Endothelial cell of umbilical vein (primary cell): ENCODE measurements around the gene CD80. TPM values are rescaled to one million over a fixed set of nuclear protein-coding genes. Genes with fewer than 3 reads are reported as not detected.

Experiments
- BruUV-seq: library from RNA; stranded (reverse); fragments of 400-500 nt; replicated peaks from 2 replicates; lab custom pipeline; 2021; lab: Mats Ljungman, UMichigan
- CTCF ChIA-PET: fragments of 300-600, 350-600 bp; sonication (Branson Sonifier 250); formaldehyde crosslinking; loops from one replicate; lab custom pipeline; 2021; ENCODE audit warnings: antibody characterized with exemption, inconsistent platforms; lab: Charles Lee
- POLR2A ChIA-PET: fragments of 300-600, 350-600 bp; sonication (Branson Sonifier 250); formaldehyde crosslinking; loops from one replicate; lab custom pipeline; 2021; ENCODE audit warnings: antibody characterized with exemption, inconsistent platforms; lab: Charles Lee
- DNase-seq: peaks from one replicate; pipeline ENCODE4 v3.0.0-alpha.2; 2011; ENCODE audit warnings: low read depth, low spot score
- FAIRE-seq: peaks from 2 replicates; lab custom pipeline; 2011; peaks lifted over from hg19 to GRCh38; lab: Jason Lieb, UNC
- H2AFZ ChIP-seq: 2 replicates; pipeline ENCODE4 v1.6.0; 2012; ENCODE audit warnings: low read depth, low read length, control low read depth, inconsistent platforms
- H3K27ac ChIP-seq: 2 replicates; pipeline ENCODE4 v1.5.1; 2011; ENCODE audit warnings: low read depth, mild to moderate bottlenecking, control low read depth, low read length, moderate library complexity; ENCODE audit not compliant: insufficient read depth
- H3K27me3 ChIP-seq, 2 experiments: 2 replicates each; pipeline versions ENCODE4 v1.6.0 to v1.6.1; 2011; ENCODE audit warnings: low read length in 2 of 2, mixed read lengths in 1 of 2; ENCODE audit not compliant: control insufficient read depth in 2 of 2, insufficient read depth in 2 of 2
- H3K36me3 ChIP-seq, 2 experiments: 2 replicates in 1 of 2; 3 replicates in 1 of 2; pipeline ENCODE4 v1.5.1; 2011; ENCODE audit warnings: low read length in 2 of 2, mild to moderate bottlenecking in 1 of 2, moderate library complexity in 1 of 2; ENCODE audit not compliant: control insufficient read depth in 2 of 2, insufficient read depth in 2 of 2; ENCODE audit errors: extremely low read depth in 1 of 2
- H3K4me1 ChIP-seq: 3 replicates; pipeline ENCODE4 v1.5.1; 2011; ENCODE audit warnings: mild to moderate bottlenecking, low read length; ENCODE audit not compliant: control insufficient read depth, insufficient read depth; ENCODE audit errors: extremely low read depth
- H3K4me2 ChIP-seq: 2 replicates; pipeline ENCODE4 v1.6.1; 2011; ENCODE audit warnings: low read length, control low read depth, mixed read lengths; ENCODE audit not compliant: insufficient read depth
- H3K4me3 ChIP-seq, 3 experiments: fragments of 200-600 bp in 1 of 3; sonication (generic), shearing (Covaris generic) in 1 of 3; replicated peaks in 1 of 3; 2 replicates each; pipeline ENCODE4 v1.5.1; 2011 to 2016; ENCODE audit warnings: control low read depth in 3 of 3, low read length in 3 of 3, mild to moderate bottlenecking in 2 of 3, inconsistent platforms in 1 of 3, low read depth in 1 of 3, moderate library complexity in 1 of 3; ENCODE audit not compliant: insufficient read depth in 1 of 3
- H3K79me2 ChIP-seq: 2 replicates; pipeline ENCODE4 v1.6.0; 2012; ENCODE audit warnings: low read length, inconsistent platforms; ENCODE audit not compliant: control insufficient read depth, insufficient read depth
- H3K9ac ChIP-seq: replicated peaks from 2 replicates; pipeline ENCODE3; 2011; ENCODE audit warnings: low read length, control low read depth; ENCODE audit not compliant: insufficient read depth; ENCODE audit errors: extremely low read depth
- H3K9me1 ChIP-seq: replicated peaks from 3 replicates; pipeline ENCODE4 v1.6.0; 2011; ENCODE audit warnings: mild to moderate bottlenecking, low read length; ENCODE audit not compliant: control insufficient read depth, insufficient read depth; ENCODE audit errors: extremely low read depth
- H3K9me3 ChIP-seq: replicated peaks from 2 replicates; pipeline ENCODE4 v1.5.1; 2012; ENCODE audit warnings: low read length, inconsistent platforms; ENCODE audit not compliant: control insufficient read depth, insufficient read depth
- H4K20me1 ChIP-seq: replicated peaks from 2 replicates; pipeline ENCODE3; 2011; ENCODE audit warnings: mild to moderate bottlenecking, low read length; ENCODE audit not compliant: control insufficient read depth, insufficient read depth; ENCODE audit errors: extremely low read depth
- EZH2 ChIP-seq: IDR thresholded peaks from 2 replicates; pipeline ENCODE4 v1.6.1; 2012; ENCODE audit warnings: borderline replicate concordance, low read depth, mild to moderate bottlenecking, moderate library complexity, low read length, inconsistent platforms; ENCODE audit not compliant: severe bottlenecking
- FOS ChIP-seq: IDR thresholded peaks from 2 replicates; pipeline ENCODE4 v1.6.1; 2011; ENCODE audit warnings: mild to moderate bottlenecking, low read length, moderate library complexity, borderline replicate concordance; ENCODE audit not compliant: insufficient read depth
- GATA2 ChIP-seq: IDR thresholded peaks from 2 replicates; pipeline ENCODE4 v1.7.0; 2011; ENCODE audit warnings: low read depth, mild to moderate bottlenecking, moderate library complexity, mixed read lengths, low read length; ENCODE audit not compliant: insufficient read length, insufficient read depth
- JUN ChIP-seq: IDR thresholded peaks from 2 replicates; pipeline ENCODE4 v1.6.1; 2011; ENCODE audit warnings: borderline replicate concordance, low read depth; ENCODE audit not compliant: insufficient read length, insufficient read depth
- MYC ChIP-seq: IDR thresholded peaks from one replicate; pipeline ENCODE4 v1.6.1; 2011; ENCODE audit warnings: mild to moderate bottlenecking, low read depth, low read length
- POLR2A ChIP-seq: IDR thresholded peaks from 2 replicates; pipeline ENCODE4 v1.6.1; 2012; ENCODE audit warnings: low read depth, mild to moderate bottlenecking, control low read depth, low read length
- POLR2AphosphoS5 ChIP-seq: IDR thresholded peaks from 2 replicates; pipeline ENCODE4 v1.6.1; 2012; ENCODE audit warnings: low read depth, mild to moderate bottlenecking, control low read depth, low read length, moderate library complexity; ENCODE audit not compliant: insufficient read depth
- dilution Hi-C: fragments of 300-500 bp; cut with MboI; formaldehyde crosslinking; loops from one replicate; pipeline ENCODE4 v1.15.0; 2019; ENCODE audit warnings: low sequenced_read_pairs; ENCODE audit not compliant: extremely low pct_ligation_motif_present
- intact Hi-C: fragments of 100-400 bp; cut with micrococcal nuclease; formaldehyde crosslinking; loops from one replicate; pipeline ENCODE4 v1.10.0; 2022
- polyA plus RNA-seq, 4 experiments: library from polyadenylated mRNA; depleted of rRNA in 3 of 4; stranded (reverse) in 3 of 4; unstranded in 1 of 4; fragments of >200 nt; gene quantifications; 2 replicates each; pipeline versions ENCODE4 v1.2.1 to v1.2.3, GENCODE V29; 2011 to 2012; ENCODE audit warnings: missing spikeins in 1 of 4
- total RNA-seq: library from RNA; stranded (reverse); gene quantifications from 2 replicates; pipeline ENCODE4 v1.2.3, GENCODE V29; 2021
- TF ChIP-seq, protein P1 (sequence below), 2 donors: IDR thresholded peaks; 1 replicate in 1 of 2; 2 replicates in 1 of 2; pipeline ENCODE4 v1.5.1; 2011; ENCODE audit warnings: low read length in 2 of 2, mild to moderate bottlenecking in 2 of 2, moderate library complexity in 2 of 2, control low read depth in 1 of 2, inconsistent platforms in 1 of 2, low read depth in 1 of 2; ENCODE audit not compliant: insufficient read depth in 1 of 2; ENCODE audit errors: extremely low read depth in 1 of 2
- TF ChIP-seq, protein P2 (sequence below): IDR thresholded peaks from 2 replicates; pipeline ENCODE4 v1.6.1; 2011; ENCODE audit not compliant: insufficient read depth, insufficient read length

The CD80 gene
- total and polyA plus RNA-seq, 2 donors (not counting 3 experiments of a cell fraction or from before 2014, with no cell fraction given) = not detected

DNA sequence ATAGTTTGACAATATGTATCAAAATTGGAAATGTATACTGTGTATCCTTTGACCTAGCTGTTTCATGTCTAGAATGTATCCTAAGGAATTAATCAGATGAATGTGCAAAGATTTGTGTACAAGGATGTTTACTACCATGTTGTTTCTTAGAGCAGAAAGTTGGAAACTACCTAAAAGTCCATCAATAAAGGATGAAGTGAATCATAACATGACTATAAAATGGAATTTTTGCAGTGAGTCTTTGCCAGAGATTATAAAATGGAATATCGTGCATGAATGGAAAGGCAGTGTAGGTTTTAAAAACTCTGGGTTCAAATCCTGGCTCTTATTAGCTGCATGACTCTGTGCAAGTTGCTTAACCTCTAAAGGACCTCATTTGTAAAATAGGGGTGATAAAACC, 76.3 kb downstream of the CD80 start:
- peaks cover 6 to 14% of the 10 kb centered on the region in 2 experiments for H3K36me3 ChIP-seq
- no peaks in the 10 kb centered on the region for H3K79me2 ChIP-seq
- dilution Hi-C loops (no loop called here), intact Hi-C loops (no loop called here)
- no peak overlapping the region for H3K27ac ChIP-seq
- BruUV-seq = no TSS peak
- ChIA-PET POLR2A (no interaction called here), CTCF (no interaction called here)
- no peak overlapping the region for H3K4me2 ChIP-seq
- H2AFZ ChIP-seq = no peak overlapping the region
- H3K4me1 ChIP-seq = no peaks in the 10 kb centered on the region
- no peak overlapping the region for H3K4me3 ChIP-seq
- FAIRE-seq (no peak), DNase-seq (no peak)
- no peaks in the 10 kb centered on the region for H3K27me3 ChIP-seq
- H3K9ac ChIP-seq = no peak overlapping the region
- H4K20me1 ChIP-seq = no peaks in the 10 kb centered on the region
- H3K9me3 ChIP-seq = no peaks in the 10 kb centered on the region
- no peaks in the 10 kb centered on the region for H3K9me1 ChIP-seq
- TF ChIP-seq EZH2 (no peak), GATA2 (no peak), MYC (no peak), POLR2AphosphoS5 (no peak), JUN (no peak), POLR2A (no peak), FOS (no peak)
- TF ChIP-seq, protein P1, sequence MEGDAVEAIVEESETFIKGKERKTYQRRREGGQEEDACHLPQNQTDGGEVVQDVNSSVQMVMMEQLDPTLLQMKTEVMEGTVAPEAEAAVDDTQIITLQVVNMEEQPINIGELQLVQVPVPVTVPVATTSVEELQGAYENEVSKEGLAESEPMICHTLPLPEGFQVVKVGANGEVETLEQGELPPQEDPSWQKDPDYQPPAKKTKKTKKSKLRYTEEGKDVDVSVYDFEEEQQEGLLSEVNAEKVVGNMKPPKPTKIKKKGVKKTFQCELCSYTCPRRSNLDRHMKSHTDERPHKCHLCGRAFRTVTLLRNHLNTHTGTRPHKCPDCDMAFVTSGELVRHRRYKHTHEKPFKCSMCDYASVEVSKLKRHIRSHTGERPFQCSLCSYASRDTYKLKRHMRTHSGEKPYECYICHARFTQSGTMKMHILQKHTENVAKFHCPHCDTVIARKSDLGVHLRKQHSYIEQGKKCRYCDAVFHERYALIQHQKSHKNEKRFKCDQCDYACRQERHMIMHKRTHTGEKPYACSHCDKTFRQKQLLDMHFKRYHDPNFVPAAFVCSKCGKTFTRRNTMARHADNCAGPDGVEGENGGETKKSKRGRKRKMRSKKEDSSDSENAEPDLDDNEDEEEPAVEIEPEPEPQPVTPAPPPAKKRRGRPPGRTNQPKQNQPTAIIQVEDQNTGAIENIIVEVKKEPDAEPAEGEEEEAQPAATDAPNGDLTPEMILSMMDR (IDR thresholded peaks at IDR 0.05; ENCODE audit: extremely low read depth in 1 of 2, insufficient read depth in 1 of 2, low read depth in 1 of 2, low read length in 2 of 2) = no peak
- TF ChIP-seq, protein P2, sequence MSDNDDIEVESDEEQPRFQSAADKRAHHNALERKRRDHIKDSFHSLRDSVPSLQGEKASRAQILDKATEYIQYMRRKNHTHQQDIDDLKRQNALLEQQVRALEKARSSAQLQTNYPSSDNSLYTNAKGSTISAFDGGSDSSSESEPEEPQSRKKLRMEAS = no peak
